HepG2 (cell line): ENCODE data around the gene AKT2. TPM values are rescaled to one million over a fixed set of nuclear protein-coding genes. Genes with fewer than 3 reads are reported as not detected.

Experiments used
- CBX5 ChIP-seq: sonication (generic); formaldehyde crosslinking; IDR thresholded peaks from 2 replicates; pipeline ENCODE4 v1.4.0; 2020; ENCODE audit warnings: missing genetic modification reagents, borderline replicate concordance
- CENPX ChIP-seq: sonication (generic); formaldehyde crosslinking; IDR thresholded peaks from 2 replicates; pipeline ENCODE4 v1.9.0; 2021; ENCODE audit warnings: mild to moderate bottlenecking, missing genetic modification reagents, moderate library complexity
- IRF2 ChIP-seq: IDR thresholded peaks from 2 replicates; pipeline ENCODE4 v1.6.1; 2018; ENCODE audit warnings: missing genetic modification reagents, missing compliant biosample characterization
- JDP2 ChIP-seq: sonication (generic); formaldehyde crosslinking; IDR thresholded peaks from 2 replicates; pipeline ENCODE4 v1.8.1; 2022; ENCODE audit warnings: missing genetic modification reagents, borderline replicate concordance
- MBNL3 ChIP-seq: fragments of 250-450 bp; sonication (Bioruptor Pico); conservative IDR thresholded peaks from 2 replicates; pipeline ENCODE4 v1.8.0; 2022; ENCODE audit warnings: mild to moderate bottlenecking, inconsistent platforms
- NONO ChIP-seq, 2 experiments: fragments of 450-650 bp in 1 of 2; sonication (generic) in 1 of 2; formaldehyde crosslinking in 1 of 2; IDR thresholded peaks in 1 of 2; conservative IDR thresholded peaks in 1 of 2; 2 replicates each; pipeline versions ENCODE4 v1.6.1 to v1.8.0; 2017 to 2022; ENCODE audit warnings: mild to moderate bottlenecking in 1 of 2, missing genetic modification reagents in 1 of 2, moderate library complexity in 1 of 2
- TARDBP ChIP-seq: sonication (generic); formaldehyde crosslinking; IDR thresholded peaks from 2 replicates; pipeline ENCODE4 v1.8.0; 2022; ENCODE audit warnings: mild to moderate bottlenecking, missing genetic modification reagents
- ZMAT3 ChIP-seq: sonication (generic); formaldehyde crosslinking; conservative IDR thresholded peaks from 2 replicates; pipeline ENCODE4 v1.7.0; 2021; ENCODE audit warnings: missing genetic modification reagents
- ZMYM4 ChIP-seq: sonication (generic); formaldehyde crosslinking; IDR thresholded peaks from 2 replicates; pipeline ENCODE4 v1.8.1; 2023; ENCODE audit warnings: mild to moderate bottlenecking, missing genetic modification reagents
- ZNF136 ChIP-seq: sonication (generic); formaldehyde crosslinking; IDR thresholded peaks from 2 replicates; pipeline ENCODE4 v1.8.1; 2022; ENCODE audit warnings: low read depth, mild to moderate bottlenecking, moderate library complexity, missing genetic modification reagents
- ZNF264 ChIP-seq: sonication (generic); formaldehyde crosslinking; IDR thresholded peaks from 2 replicates; pipeline ENCODE4 v1.4.0; 2020; ENCODE audit warnings: missing genetic modification reagents
- ZNF546 ChIP-seq: sonication (generic); formaldehyde crosslinking; conservative IDR thresholded peaks from 2 replicates; pipeline ENCODE4 v1.8.1; 2023; ENCODE audit warnings: mild to moderate bottlenecking, missing genetic modification reagents
- ZNF773 ChIP-seq: sonication (generic); formaldehyde crosslinking; IDR thresholded peaks from 2 replicates; pipeline ENCODE4 v1.4.0; 2020; ENCODE audit warnings: missing genetic modification reagents, borderline replicate concordance
- polyA plus RNA-seq, 8 experiments: library from polyadenylated mRNA; depleted of rRNA in 3 of 8; stranded (reverse) in 7 of 8; unstranded in 1 of 8; fragments of >200 nt; fragmentation: Illumina TruSeq in 4 of 8; extraction: Trizol in 4 of 8; gene quantifications; 2 replicates each; pipeline versions ENCODE4 v1.2.1 to v1.2.3, GENCODE V29; 2011 to 2016; ENCODE audit warnings: low read depth in 4 of 8, missing spikeins in 1 of 8, mixed read lengths in 1 of 8; ENCODE audit not compliant: insufficient read depth in 1 of 8
- total RNA-seq, 5 experiments: library from RNA; depleted of rRNA; stranded (reverse); fragments of >200 nt; fragmentation: Illumina TruSeq; extraction: Trizol; gene quantifications; 2 replicates each; pipeline ENCODE4 v1.2.3, GENCODE V29; 2016; ENCODE audit warnings: low read depth in 1 of 5
- TF ChIP-seq, protein P1 (sequence below): sonication (generic); formaldehyde crosslinking; IDR thresholded peaks from 2 replicates; pipeline ENCODE4 v1.8.0; 2022; ENCODE audit warnings: mild to moderate bottlenecking, missing genetic modification reagents, moderate library complexity
- TF ChIP-seq, protein P2 (sequence below): IDR thresholded peaks from 2 replicates; pipeline ENCODE4 v1.6.1; 2018; ENCODE audit warnings: missing genetic modification reagents, mild to moderate bottlenecking, missing compliant biosample characterization
- TF ChIP-seq, protein P3 (sequence below): fragments of 450-650 bp; IDR thresholded peaks from 2 replicates; pipeline ENCODE4 v1.6.1; 2016

Gene AKT2
- total and polyA plus RNA-seq, 2 of the 13 experiments (the other 11 are each of a cell fraction or from before 2014, with no cell fraction given), result 82.1 to 173 TPM

DNA sequence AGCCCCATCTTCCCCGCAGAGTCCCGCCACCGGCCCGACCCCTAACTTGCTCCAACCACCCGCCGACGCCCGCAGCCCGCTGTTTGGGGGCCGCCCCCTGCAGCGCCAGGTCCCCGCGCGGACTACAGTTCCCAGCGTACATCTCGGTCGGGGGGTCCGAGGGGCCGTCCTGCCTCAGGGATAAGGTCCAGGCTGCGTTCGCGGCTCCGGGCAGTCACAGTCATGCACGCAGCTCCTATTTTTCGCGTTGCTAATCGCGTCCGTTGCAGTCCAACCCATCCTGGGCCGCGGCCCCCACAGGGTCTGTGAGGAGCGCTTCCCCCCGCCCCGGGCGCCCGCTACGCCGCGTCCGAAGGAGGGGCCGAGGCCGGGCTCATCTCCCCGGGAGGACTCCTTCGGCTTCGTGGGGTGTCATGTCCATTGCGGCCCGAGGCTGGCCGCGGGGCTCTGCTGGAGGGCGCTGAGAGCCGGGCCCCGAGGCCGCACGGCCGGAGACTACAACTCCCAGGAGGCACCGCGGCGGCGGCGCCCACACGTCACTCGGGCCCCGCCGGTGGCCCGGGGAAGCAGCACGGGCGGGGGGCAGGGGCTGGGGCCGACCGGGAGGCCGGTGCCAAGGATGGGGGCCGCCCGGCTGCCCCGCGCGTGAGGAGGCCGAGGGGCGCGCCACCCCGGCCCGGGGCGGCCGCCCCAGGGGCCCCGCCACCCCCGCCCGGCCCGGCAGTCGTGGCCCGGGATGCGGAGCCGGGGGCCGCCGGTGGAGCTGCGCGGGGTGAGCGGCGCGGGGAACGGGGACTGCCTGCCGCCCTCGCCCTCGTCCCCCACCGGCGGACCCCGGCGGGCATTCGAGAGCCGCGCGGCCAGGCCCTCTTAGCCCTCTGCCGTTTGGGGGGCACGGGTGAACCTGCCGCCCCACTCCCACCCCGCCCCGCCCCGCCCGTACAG lies 94.0 kb downstream of the AKT2 start, which contains the start of gene MAP3K10 (continued):
- TF ChIP-seq CBX5 (peak; percentile 57; the same call in 1 of the 2 replicates), ZNF136 (no peak; the same call in 1 of the 2 replicates), ZMYM4 (CRISPR knock-in tag) (no peak), ZNF546 (CRISPR knock-in tag) (no peak), MBNL3 (CRISPR knock-in tag) (no peak), CENPX (no peak), ZNF773 (CRISPR knock-in tag) (no peak), NONO (IDR thresholded peaks at IDR 0.05) (no peak), NONO (CRISPR knock-in tag; conservative IDR thresholded peaks at IDR 0.05) (0 out of 2 replicates have a peak, but pooled peaks have one; percentile 57), TARDBP (CRISPR knock-in tag) (peak; percentile 58; the same call in 1 of the 2 replicates), ZNF264 (peak; percentile 57; the same call in 1 of the 2 replicates), IRF2 (peak; percentile 46; the same call in 1 of the 2 replicates), ZMAT3 (0 out of 2 replicates have a peak, but pooled peaks have one; percentile 59), JDP2 (CRISPR knock-in tag) (no peak)
- TF ChIP-seq, protein P1, sequence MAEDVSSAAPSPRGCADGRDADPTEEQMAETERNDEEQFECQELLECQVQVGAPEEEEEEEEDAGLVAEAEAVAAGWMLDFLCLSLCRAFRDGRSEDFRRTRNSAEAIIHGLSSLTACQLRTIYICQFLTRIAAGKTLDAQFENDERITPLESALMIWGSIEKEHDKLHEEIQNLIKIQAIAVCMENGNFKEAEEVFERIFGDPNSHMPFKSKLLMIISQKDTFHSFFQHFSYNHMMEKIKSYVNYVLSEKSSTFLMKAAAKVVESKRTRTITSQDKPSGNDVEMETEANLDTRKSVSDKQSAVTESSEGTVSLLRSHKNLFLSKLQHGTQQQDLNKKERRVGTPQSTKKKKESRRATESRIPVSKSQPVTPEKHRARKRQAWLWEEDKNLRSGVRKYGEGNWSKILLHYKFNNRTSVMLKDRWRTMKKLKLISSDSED (CRISPR knock-in tag), result 0 out of 2 replicates have a peak, but pooled peaks have one; percentile 37
- TF ChIP-seq, protein P2, sequence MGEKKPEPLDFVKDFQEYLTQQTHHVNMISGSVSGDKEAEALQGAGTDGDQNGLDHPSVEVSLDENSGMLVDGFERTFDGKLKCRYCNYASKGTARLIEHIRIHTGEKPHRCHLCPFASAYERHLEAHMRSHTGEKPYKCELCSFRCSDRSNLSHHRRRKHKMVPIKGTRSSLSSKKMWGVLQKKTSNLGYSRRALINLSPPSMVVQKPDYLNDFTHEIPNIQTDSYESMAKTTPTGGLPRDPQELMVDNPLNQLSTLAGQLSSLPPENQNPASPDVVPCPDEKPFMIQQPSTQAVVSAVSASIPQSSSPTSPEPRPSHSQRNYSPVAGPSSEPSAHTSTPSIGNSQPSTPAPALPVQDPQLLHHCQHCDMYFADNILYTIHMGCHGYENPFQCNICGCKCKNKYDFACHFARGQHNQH (CRISPR knock-in tag), result peak; percentile 65; the same call in 1 of the 2 replicates
- TF ChIP-seq, protein P3, sequence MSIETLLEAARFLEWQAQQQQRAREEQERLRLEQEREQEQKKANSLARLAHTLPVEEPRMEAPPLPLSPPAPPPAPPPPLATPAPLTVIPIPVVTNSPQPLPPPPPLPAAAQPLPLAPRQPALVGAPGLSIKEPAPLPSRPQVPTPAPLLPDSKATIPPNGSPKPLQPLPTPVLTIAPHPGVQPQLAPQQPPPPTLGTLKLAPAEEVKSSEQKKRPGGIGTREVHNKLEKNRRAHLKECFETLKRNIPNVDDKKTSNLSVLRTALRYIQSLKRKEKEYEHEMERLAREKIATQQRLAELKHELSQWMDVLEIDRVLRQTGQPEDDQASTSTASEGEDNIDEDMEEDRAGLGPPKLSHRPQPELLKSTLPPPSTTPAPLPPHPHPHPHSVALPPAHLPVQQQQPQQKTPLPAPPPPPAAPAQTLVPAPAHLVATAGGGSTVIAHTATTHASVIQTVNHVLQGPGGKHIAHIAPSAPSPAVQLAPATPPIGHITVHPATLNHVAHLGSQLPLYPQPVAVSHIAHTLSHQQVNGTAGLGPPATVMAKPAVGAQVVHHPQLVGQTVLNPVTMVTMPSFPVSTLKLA, result no peak
- TF ChIP-seq, all 625 proteins: peak for 196
